Measurements from ENCODE around the gene C21orf91. TPM values are rescaled to one million over a fixed set of nuclear protein-coding genes. Genes with fewer than 3 reads are reported as not detected.

Gene C21orf91
- total and polyA plus RNA-seq, 2 donors (not counting 3 experiments of a cell fraction or from before 2014, with no cell fraction given) = 1.3 to 4.2 TPM

DNA sequence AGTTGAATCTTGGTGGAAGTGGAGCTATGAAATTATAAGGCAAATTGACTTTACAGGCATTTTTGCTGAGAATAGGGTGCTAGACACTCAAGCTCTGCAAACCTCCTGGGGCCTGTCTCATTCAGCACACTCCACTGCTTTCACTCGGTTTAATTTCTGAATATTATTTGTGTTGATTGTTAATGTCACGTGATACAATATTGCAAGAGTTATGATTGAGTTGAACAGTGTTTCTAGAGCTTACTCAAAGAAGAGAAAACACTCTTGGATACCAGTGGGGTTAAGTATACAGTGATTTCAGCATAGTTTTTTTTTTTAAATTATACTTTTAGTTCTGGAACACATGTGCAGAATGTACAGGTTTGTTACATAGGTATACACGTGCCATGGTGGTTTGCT lies 49.7 kb downstream of the C21orf91 start:
- DNase-seq (ENCODE audit: low read depth, low spot score) (no peak), FAIRE-seq (no peak)
- Histone ChIP-seq H3K9me3 (replicated peaks; ENCODE audit: control insufficient read depth, insufficient read depth, low read length) (no peaks in the 10 kb centered on the region), H3K36me3 (ENCODE audit: control insufficient read depth in 2 of 2, extremely low read depth in 1 of 2, insufficient read depth in 2 of 2, low read length in 2 of 2) (no peaks in the 10 kb centered on the region), H3K79me2 (ENCODE audit: control insufficient read depth, insufficient read depth, low read length) (no peaks in the 10 kb centered on the region), H3K9ac (replicated peaks; ENCODE audit: extremely low read depth, insufficient read depth, low read length) (no peak overlapping the region), H3K9me1 (replicated peaks; ENCODE audit: control insufficient read depth, extremely low read depth, insufficient read depth, low read length) (no peaks in the 10 kb centered on the region), H4K20me1 (replicated peaks; ENCODE audit: control insufficient read depth, extremely low read depth, insufficient read depth, low read length) (no peaks in the 10 kb centered on the region), H2AFZ (ENCODE audit: low read depth, low read length) (no peak overlapping the region), H3K4me2 (ENCODE audit: insufficient read depth, low read length) (no peak overlapping the region), H3K4me3 (replicated peaks in 1 of 3; ENCODE audit: insufficient read depth in 1 of 3, low read depth in 1 of 3, low read length in 3 of 3) (no peak overlapping the region), H3K27ac (ENCODE audit: insufficient read depth, low read depth, low read length) (no peak overlapping the region), H3K27me3 (ENCODE audit: control insufficient read depth in 2 of 2, insufficient read depth in 2 of 2, low read length in 2 of 2) (no peaks in the 10 kb centered on the region), H3K4me1 (ENCODE audit: control insufficient read depth, extremely low read depth, insufficient read depth, low read length) (no peaks in the 10 kb centered on the region)
- BruUV-seq (replicated peaks) = no TSS peak
- TF ChIP-seq POLR2A (IDR thresholded peaks at IDR 0.05; ENCODE audit: low read depth, low read length) (no peak), MYC (IDR thresholded peaks at IDR 0.05; ENCODE audit: low read depth, low read length) (no peak), JUN (IDR thresholded peaks at IDR 0.05; ENCODE audit: borderline replicate concordance, insufficient read depth, insufficient read length, low read depth) (no peak), FOS (IDR thresholded peaks at IDR 0.05; ENCODE audit: borderline replicate concordance, insufficient read depth, low read length) (no peak), GATA2 (IDR thresholded peaks at IDR 0.05; ENCODE audit: insufficient read depth, insufficient read length, low read depth, low read length) (no peak), EZH2 (IDR thresholded peaks at IDR 0.05; ENCODE audit: borderline replicate concordance, low read depth, low read length, severe bottlenecking) (no peak), POLR2AphosphoS5 (IDR thresholded peaks at IDR 0.05; ENCODE audit: insufficient read depth, low read depth, low read length) (no peak)
- TF ChIP-seq, protein P1, sequence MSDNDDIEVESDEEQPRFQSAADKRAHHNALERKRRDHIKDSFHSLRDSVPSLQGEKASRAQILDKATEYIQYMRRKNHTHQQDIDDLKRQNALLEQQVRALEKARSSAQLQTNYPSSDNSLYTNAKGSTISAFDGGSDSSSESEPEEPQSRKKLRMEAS (IDR thresholded peaks at IDR 0.05; ENCODE audit: insufficient read depth, insufficient read length) = no peak
- TF ChIP-seq, protein P2, sequence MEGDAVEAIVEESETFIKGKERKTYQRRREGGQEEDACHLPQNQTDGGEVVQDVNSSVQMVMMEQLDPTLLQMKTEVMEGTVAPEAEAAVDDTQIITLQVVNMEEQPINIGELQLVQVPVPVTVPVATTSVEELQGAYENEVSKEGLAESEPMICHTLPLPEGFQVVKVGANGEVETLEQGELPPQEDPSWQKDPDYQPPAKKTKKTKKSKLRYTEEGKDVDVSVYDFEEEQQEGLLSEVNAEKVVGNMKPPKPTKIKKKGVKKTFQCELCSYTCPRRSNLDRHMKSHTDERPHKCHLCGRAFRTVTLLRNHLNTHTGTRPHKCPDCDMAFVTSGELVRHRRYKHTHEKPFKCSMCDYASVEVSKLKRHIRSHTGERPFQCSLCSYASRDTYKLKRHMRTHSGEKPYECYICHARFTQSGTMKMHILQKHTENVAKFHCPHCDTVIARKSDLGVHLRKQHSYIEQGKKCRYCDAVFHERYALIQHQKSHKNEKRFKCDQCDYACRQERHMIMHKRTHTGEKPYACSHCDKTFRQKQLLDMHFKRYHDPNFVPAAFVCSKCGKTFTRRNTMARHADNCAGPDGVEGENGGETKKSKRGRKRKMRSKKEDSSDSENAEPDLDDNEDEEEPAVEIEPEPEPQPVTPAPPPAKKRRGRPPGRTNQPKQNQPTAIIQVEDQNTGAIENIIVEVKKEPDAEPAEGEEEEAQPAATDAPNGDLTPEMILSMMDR (IDR thresholded peaks at IDR 0.05; ENCODE audit: extremely low read depth in 1 of 2, insufficient read depth in 1 of 2, low read depth in 1 of 2, low read length in 2 of 2) = no peak
- dilution Hi-C loops (cut with MboI; ENCODE audit: extremely low pct_ligation_motif_present, low sequenced_read_pairs) (no loop called here), intact Hi-C loops (cut with micrococcal nuclease) (no loop called here)
- ChIA-PET POLR2A (no interaction called here), CTCF (no interaction called here)
